Endothelial cell (in vitro differentiated cells): ENCODE results near the gene CYB5D1. TPM values are rescaled to one million over a fixed set of nuclear protein-coding genes. Genes with fewer than 3 reads are reported as not detected.

ENCODE experiments used
- DNase-seq: peaks from one replicate; pipeline ENCODE4 v3.0.0; 2021; ENCODE audit warnings: low spot score
- H3K27ac Mint-ChIP-seq: one replicate; pipeline ENCODE4 v1.8.0; 2021; ENCODE audit warnings: mixed read lengths, inconsistent platforms; ENCODE audit not compliant: unreplicated experiment
- H3K27me3 Mint-ChIP-seq: one replicate; pipeline ENCODE4 v1.8.0; 2021; ENCODE audit warnings: mild to moderate bottlenecking, moderate library complexity, mixed read lengths, inconsistent platforms; ENCODE audit not compliant: unreplicated experiment
- H3K36me3 Mint-ChIP-seq: one replicate; pipeline ENCODE4 v1.8.0; 2021; ENCODE audit warnings: mild to moderate bottlenecking, low read depth, mixed read lengths, inconsistent platforms; ENCODE audit not compliant: unreplicated experiment
- H3K4me1 Mint-ChIP-seq: one replicate; pipeline ENCODE4 v1.8.0; 2021; ENCODE audit warnings: mild to moderate bottlenecking, mixed read lengths, inconsistent platforms; ENCODE audit not compliant: unreplicated experiment
- H3K4me3 Mint-ChIP-seq: one replicate; pipeline ENCODE4 v1.8.0; 2021; ENCODE audit warnings: mild to moderate bottlenecking, mixed read lengths, inconsistent platforms; ENCODE audit not compliant: unreplicated experiment
- H3K9me3 Mint-ChIP-seq: one replicate; pipeline ENCODE4 v1.8.0; 2021; ENCODE audit warnings: mixed read lengths, inconsistent platforms; ENCODE audit not compliant: unreplicated experiment
- CTCF ChIP-seq: fragments of 200-600 bp; sonication (generic); IDR thresholded peaks from one replicate; pipeline ENCODE4 v1.5.0; 2021; ENCODE audit warnings: antibody characterized with exemption; ENCODE audit not compliant: unreplicated experiment
- total RNA-seq: library from RNA; stranded (reverse); fragmentation: NEBNext Ultra II Directional; extraction: Animal tissue kit (Norgen Biotek cat#: 25700); gene quantifications from one replicate; pipeline ENCODE4 v1.2.1, GENCODE V29; 2021; ENCODE audit not compliant: unreplicated experiment

CYB5D1 gene
- total RNA-seq, 1 donor from 2014 or later, result 6.4 TPM

DNA sequence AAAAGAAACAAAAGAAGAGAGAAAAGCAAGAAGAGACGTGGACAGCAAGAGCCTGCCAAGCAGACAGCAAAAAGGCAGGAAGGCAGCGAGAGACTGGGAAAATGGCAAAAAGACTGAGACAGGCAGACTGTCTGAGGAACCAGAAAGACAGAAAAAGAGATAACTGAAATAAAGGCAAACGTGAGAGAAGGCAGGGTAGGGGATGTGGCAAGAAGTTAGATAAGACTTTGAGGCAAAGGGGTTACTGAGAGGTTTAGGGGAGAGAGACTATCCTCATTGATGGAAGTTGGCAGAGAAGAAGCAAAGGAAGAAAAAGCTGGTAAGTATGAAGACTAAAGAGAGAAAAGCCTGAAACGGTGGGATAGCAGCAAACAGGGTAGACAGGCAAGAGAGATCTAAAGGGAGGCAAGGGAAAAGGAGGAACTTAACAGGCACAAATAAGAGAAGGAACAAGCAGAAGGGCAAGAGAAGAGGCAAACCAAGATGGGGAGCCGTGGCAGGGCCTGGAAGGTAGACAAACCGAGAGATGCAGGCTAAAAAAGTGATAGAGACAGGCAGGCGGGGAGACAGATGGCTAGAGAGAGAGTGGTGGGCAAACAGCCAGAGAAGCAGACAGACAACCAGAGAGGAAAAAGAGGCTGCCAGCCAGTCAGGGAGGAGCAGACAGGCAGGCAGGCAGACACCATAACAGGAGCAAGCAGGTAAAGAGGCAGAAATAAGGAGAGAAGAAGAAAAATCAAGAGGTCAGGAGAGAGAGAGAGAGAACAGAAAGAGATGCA, 23.7 kb downstream of the CYB5D1 start:
- no peak for TF ChIP-seq CTCF
- peaks cover 6% of the 10 kb centered on the region for H3K27me3 Mint-ChIP-seq
- no peak for DNase-seq

DNA sequence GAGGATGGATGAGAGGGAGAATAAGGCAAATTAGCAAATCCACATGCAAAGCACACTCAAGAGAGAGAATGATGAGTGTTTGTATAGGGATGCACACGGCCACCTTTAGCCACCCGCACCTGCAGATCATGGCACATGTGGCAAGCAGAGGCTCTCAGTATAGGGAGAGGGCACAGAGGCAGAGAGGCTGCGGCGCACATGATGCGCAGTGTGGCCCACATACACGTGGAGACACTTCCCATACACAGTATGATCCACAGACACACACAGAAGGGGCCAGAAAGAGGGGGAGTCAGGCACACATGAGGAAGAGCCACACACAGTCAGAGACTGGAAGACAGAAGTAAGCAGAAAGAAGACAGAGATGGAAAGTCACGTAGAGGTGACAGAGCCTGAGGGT, 24.3 kb downstream of the CYB5D1 start:
- DNase-seq, result no peak
- no peaks in the 10 kb centered on the region for H3K9me3 Mint-ChIP-seq
- H3K27ac Mint-ChIP-seq, result no peak overlapping the region
- H3K27me3 Mint-ChIP-seq, result peaks cover 6% of the 10 kb centered on the region
- no peak overlapping the region for H3K4me3 Mint-ChIP-seq
- no peak for TF ChIP-seq CTCF
- H3K36me3 Mint-ChIP-seq, result no peaks in the 10 kb centered on the region
- peaks cover 8% of the 10 kb centered on the region for H3K4me1 Mint-ChIP-seq

More for the DNA sequence above, 23.7 kb downstream of the CYB5D1 start:
- peaks cover 8% of the 10 kb centered on the region for H3K4me1 Mint-ChIP-seq
- no peak overlapping the region for H3K4me3 Mint-ChIP-seq
- H3K9me3 Mint-ChIP-seq, result no peaks in the 10 kb centered on the region
- no peak overlapping the region for H3K27ac Mint-ChIP-seq
- no peaks in the 10 kb centered on the region for H3K36me3 Mint-ChIP-seq

- Mint-ChIP-seq H3K9me3 (no peaks in the 10 kb centered on the region), H3K4me3 (no peak overlapping the region)
- no peak for DNase-seq
These were observed 24.8 kb downstream of the CYB5D1 start for GRCh38 chr17:7882629-7883028.

GRCh38 chr17:7883781-7884386, 26.1 kb downstream of the CYB5D1 start:
- TF ChIP-seq CTCF, result no peak
- no peaks in the 10 kb centered on the region for H3K9me3 Mint-ChIP-seq
- peaks cover 6% of the 10 kb centered on the region for H3K27me3 Mint-ChIP-seq
- H3K27ac Mint-ChIP-seq, result peak overlapping the region; percentile 82
- no peak for DNase-seq
- peaks cover 8% of the 10 kb centered on the region for H3K4me1 Mint-ChIP-seq
- H3K4me3 Mint-ChIP-seq, result peak overlapping the region; percentile 94
- no peaks in the 10 kb centered on the region for H3K36me3 Mint-ChIP-seq

More at GRCh38 chr17:7882629-7883028, 24.8 kb downstream of the CYB5D1 start:
- no peak for TF ChIP-seq CTCF
- Mint-ChIP-seq H3K27ac (no peak overlapping the region), H3K27me3 (peaks cover 6% of the 10 kb centered on the region), H3K36me3 (no peaks in the 10 kb centered on the region), H3K4me1 (peaks cover 8% of the 10 kb centered on the region)
